ENCODE results near the gene COL11A1.
"Not testable (repeated sequence)": the region's sequence is repeated elsewhere in the genome, so short reads cannot be mapped to it uniquely, and the experiment has no call there.

COL11A1 gene

DNA sequence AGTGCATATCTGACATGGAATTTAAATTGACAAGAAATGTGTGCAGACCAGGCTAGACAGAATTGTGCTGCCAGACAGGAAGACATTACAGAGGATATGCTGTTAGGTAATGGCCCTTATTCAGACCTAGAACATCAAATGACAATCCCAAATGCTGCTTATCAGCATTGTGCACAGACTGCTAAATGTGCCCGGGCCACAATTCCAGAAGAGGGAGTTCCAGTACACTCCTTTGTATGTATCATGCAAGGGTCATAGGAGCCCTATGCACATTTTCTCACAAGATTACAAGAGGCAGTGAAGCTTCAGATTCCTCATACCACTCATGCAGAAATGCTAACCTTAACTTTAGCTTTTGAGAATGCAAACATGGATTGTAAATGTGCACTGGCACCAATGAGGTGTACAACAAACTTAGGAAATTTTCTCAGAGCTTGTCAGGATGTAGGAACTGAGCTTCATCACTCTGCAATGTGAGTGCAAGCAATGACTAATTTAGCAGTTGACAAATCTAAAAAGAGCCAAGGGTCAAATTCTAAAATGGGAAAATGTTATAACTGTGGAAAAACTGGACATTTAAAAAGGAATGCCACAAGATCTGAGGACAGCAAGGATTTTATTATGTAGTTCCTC, 273.5 kb downstream of the COL11A1 start:
- no peaks in the 10 kb centered on the region for H3K36me3 ChIP-seq (replicated peaks)
- H3K4me3 ChIP-seq (ENCODE audit: low read depth, low read length), result no peak overlapping the region
- TF ChIP-seq CTCF (IDR thresholded peaks at IDR 0.05; ENCODE audit: low read depth, low read length, missing control alignments), result peak; percentile 15
- H3K27me3 ChIP-seq (replicated peaks), result no peaks in the 10 kb centered on the region
- DNase-seq, result peak; percentile 29
- in situ Hi-C loops (cut with HindIII; ENCODE audit: low pct_ligation_motif_present, low sequenced_read_pairs), result no loop called here
- H3K27ac ChIP-seq, result peak overlapping the region; percentile 30

GRCh38 chr1:102833151-102833550, 275.2 kb downstream of the COL11A1 start:
- Histone ChIP-seq H3K27me3 (replicated peaks) (no peaks in the 10 kb centered on the region), H3K36me3 (replicated peaks) (no peaks in the 10 kb centered on the region), H3K4me3 (ENCODE audit: low read depth, low read length) (no peak overlapping the region), H3K27ac (no peak overlapping the region)
- in situ Hi-C loops (cut with HindIII; ENCODE audit: low pct_ligation_motif_present, low sequenced_read_pairs), result no loop called here
- TF ChIP-seq CTCF (IDR thresholded peaks at IDR 0.05; ENCODE audit: low read depth, low read length, missing control alignments), result no peak
- no peak for DNase-seq

DNA sequence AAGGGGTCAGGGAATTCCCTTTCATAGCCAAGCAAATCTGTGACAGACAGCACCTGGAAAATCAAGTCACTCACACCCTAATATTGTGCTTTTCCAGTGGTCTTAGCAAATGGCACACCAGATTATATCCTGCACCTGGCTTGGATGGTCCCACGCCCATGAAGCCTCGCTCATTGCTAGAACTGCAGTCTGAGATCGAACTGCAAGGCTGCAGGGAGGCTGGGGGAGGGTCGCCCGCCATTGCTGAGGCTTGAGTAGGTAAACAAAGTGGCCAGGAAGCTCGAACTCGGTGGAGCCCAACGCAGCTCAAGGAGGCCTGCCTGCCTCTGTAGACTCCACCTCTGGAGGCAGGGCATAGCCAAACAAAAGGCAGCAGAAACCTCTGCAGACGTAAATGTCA, 281.6 kb downstream of the COL11A1 start:
- H3K27me3 ChIP-seq (replicated peaks); DNase-seq; H3K4me3 ChIP-seq (ENCODE audit: low read depth, low read length); H3K27ac ChIP-seq; in situ Hi-C loops (cut with HindIII; ENCODE audit: low pct_ligation_motif_present, low sequenced_read_pairs); H3K36me3 ChIP-seq (replicated peaks): not testable (repeated sequence)
